ENCODE measurements around the gene CCDC144A. TPM values are rescaled to one million over a fixed set of nuclear protein-coding genes. Genes with fewer than 3 reads are reported as not detected.
"Not testable (repeated sequence)": the region's sequence is repeated elsewhere in the genome, so short reads cannot be mapped to it uniquely, and the experiment has no call there.

The CCDC144A gene
- polyA plus RNA-seq, 3 donors: 0.05 to 0.23 TPM; not detected in 1

- H3K9me3 Mint-ChIP-seq; intact Hi-C loops (cut with micrococcal nuclease); H3K4me1 Mint-ChIP-seq; H2AFZ ChIP-seq (ENCODE audit: insufficient read depth, low read depth, low read length, poor library complexity, severe bottlenecking); H3K4me1 ChIP-seq (ENCODE audit: control insufficient read depth in 1 of 2, insufficient read depth in 2 of 2, low read length in 2 of 2); H3K4me3 ChIP-seq (replicated peaks in 1 of 3; ENCODE audit: low read depth in 2 of 3, low read length in 3 of 3); H3K36me3 Mint-ChIP-seq; H3K9ac ChIP-seq (ENCODE audit: insufficient read depth, low read length, poor library complexity, severe bottlenecking); H3K9me3 ChIP-seq (replicated peaks in 1 of 2; ENCODE audit: control insufficient read depth in 1 of 2, insufficient read depth in 1 of 2, low read length in 2 of 2); H3K27me3 ChIP-seq (ENCODE audit: control insufficient read depth in 2 of 2, insufficient read depth in 2 of 2, low read length in 2 of 2); H3K4me3 Mint-ChIP-seq; H3K27ac Mint-ChIP-seq; H4K20me1 ChIP-seq (ENCODE audit: insufficient read depth, low read length); H3K79me2 ChIP-seq (ENCODE audit: insufficient read depth, low read length); DNase-seq; H3K4me2 ChIP-seq (replicated peaks; ENCODE audit: extremely low read depth, low read length, poor library complexity, severe bottlenecking); H3K27me3 Mint-ChIP-seq (ENCODE audit: low read depth in 3 of 3); H3K27ac ChIP-seq (ENCODE audit: low read depth in 1 of 2, low read length in 2 of 2); H3K36me3 ChIP-seq (replicated peaks in 1 of 2; ENCODE audit: control insufficient read depth in 1 of 2, insufficient read depth in 2 of 2, low read length in 2 of 2): not testable (repeated sequence)
- WGBS (ENCODE audit: insufficient coverage): no CpG with 5 or more reads among the region's 7 CpGs
These were observed 105.9 kb downstream of the CCDC144A start for GRCh38 chr17:16795894-16796293.

GRCh38 chr17:16804851-16805250, 114.8 kb downstream of the CCDC144A start:
- H4K20me1 ChIP-seq (ENCODE audit: insufficient read depth, low read length); H3K4me2 ChIP-seq (replicated peaks; ENCODE audit: extremely low read depth, low read length, poor library complexity, severe bottlenecking); H3K27me3 Mint-ChIP-seq (ENCODE audit: low read depth in 3 of 3); H3K4me3 Mint-ChIP-seq; H3K9me3 Mint-ChIP-seq; H2AFZ ChIP-seq (ENCODE audit: insufficient read depth, low read depth, low read length, poor library complexity, severe bottlenecking); H3K27ac ChIP-seq (ENCODE audit: low read depth in 1 of 2, low read length in 2 of 2); H3K9ac ChIP-seq (ENCODE audit: insufficient read depth, low read length, poor library complexity, severe bottlenecking); H3K27me3 ChIP-seq (ENCODE audit: control insufficient read depth in 2 of 2, insufficient read depth in 2 of 2, low read length in 2 of 2); DNase-seq; H3K4me3 ChIP-seq (replicated peaks in 1 of 3; ENCODE audit: low read depth in 2 of 3, low read length in 3 of 3); H3K9me3 ChIP-seq (replicated peaks in 1 of 2; ENCODE audit: control insufficient read depth in 1 of 2, insufficient read depth in 1 of 2, low read length in 2 of 2); intact Hi-C loops (cut with micrococcal nuclease); H3K4me1 Mint-ChIP-seq; H3K4me1 ChIP-seq (ENCODE audit: control insufficient read depth in 1 of 2, insufficient read depth in 2 of 2, low read length in 2 of 2); H3K36me3 Mint-ChIP-seq; H3K36me3 ChIP-seq (replicated peaks in 1 of 2; ENCODE audit: control insufficient read depth in 1 of 2, insufficient read depth in 2 of 2, low read length in 2 of 2); H3K79me2 ChIP-seq (ENCODE audit: insufficient read depth, low read length); H3K27ac Mint-ChIP-seq: not testable (repeated sequence)
- 100% methylated on average over 2 of the region's 5 CpGs for WGBS (ENCODE audit: insufficient coverage)

GRCh38 chr17:16806599-16806998, 116.6 kb downstream of the CCDC144A start:
- H3K79me2 ChIP-seq (ENCODE audit: insufficient read depth, low read length); H2AFZ ChIP-seq (ENCODE audit: insufficient read depth, low read depth, low read length, poor library complexity, severe bottlenecking); H3K27ac Mint-ChIP-seq; H3K36me3 ChIP-seq (replicated peaks in 1 of 2; ENCODE audit: control insufficient read depth in 1 of 2, insufficient read depth in 2 of 2, low read length in 2 of 2); H3K4me3 ChIP-seq (replicated peaks in 1 of 3; ENCODE audit: low read depth in 2 of 3, low read length in 3 of 3); H3K9me3 ChIP-seq (replicated peaks in 1 of 2; ENCODE audit: control insufficient read depth in 1 of 2, insufficient read depth in 1 of 2, low read length in 2 of 2); H3K4me1 Mint-ChIP-seq; H3K4me2 ChIP-seq (replicated peaks; ENCODE audit: extremely low read depth, low read length, poor library complexity, severe bottlenecking); H3K36me3 Mint-ChIP-seq; H3K27ac ChIP-seq (ENCODE audit: low read depth in 1 of 2, low read length in 2 of 2); DNase-seq; intact Hi-C loops (cut with micrococcal nuclease); H3K9ac ChIP-seq (ENCODE audit: insufficient read depth, low read length, poor library complexity, severe bottlenecking); H3K4me1 ChIP-seq (ENCODE audit: control insufficient read depth in 1 of 2, insufficient read depth in 2 of 2, low read length in 2 of 2); H3K27me3 Mint-ChIP-seq (ENCODE audit: low read depth in 3 of 3); H3K4me3 Mint-ChIP-seq; H3K9me3 Mint-ChIP-seq; H4K20me1 ChIP-seq (ENCODE audit: insufficient read depth, low read length); H3K27me3 ChIP-seq (ENCODE audit: control insufficient read depth in 2 of 2, insufficient read depth in 2 of 2, low read length in 2 of 2): not testable (repeated sequence)
- WGBS (ENCODE audit: insufficient coverage): no CpG with 5 or more reads among the region's 4 CpGs

GRCh38 chr17:16807620-16808019, 117.6 kb downstream of the CCDC144A start:
- not testable (repeated sequence) for H3K9me3 Mint-ChIP-seq, H3K4me1 Mint-ChIP-seq

More at GRCh38 chr17:16807620-16808019, 117.6 kb downstream of the CCDC144A start:
- H3K4me3 ChIP-seq (replicated peaks in 1 of 3; ENCODE audit: low read depth in 2 of 3, low read length in 3 of 3); H3K9ac ChIP-seq (ENCODE audit: insufficient read depth, low read length, poor library complexity, severe bottlenecking); H2AFZ ChIP-seq (ENCODE audit: insufficient read depth, low read depth, low read length, poor library complexity, severe bottlenecking); H3K27ac ChIP-seq (ENCODE audit: low read depth in 1 of 2, low read length in 2 of 2); H3K4me1 ChIP-seq (ENCODE audit: control insufficient read depth in 1 of 2, insufficient read depth in 2 of 2, low read length in 2 of 2); H3K36me3 ChIP-seq (replicated peaks in 1 of 2; ENCODE audit: control insufficient read depth in 1 of 2, insufficient read depth in 2 of 2, low read length in 2 of 2); H3K36me3 Mint-ChIP-seq; H3K27me3 ChIP-seq (ENCODE audit: control insufficient read depth in 2 of 2, insufficient read depth in 2 of 2, low read length in 2 of 2); H3K4me2 ChIP-seq (replicated peaks; ENCODE audit: extremely low read depth, low read length, poor library complexity, severe bottlenecking); intact Hi-C loops (cut with micrococcal nuclease); H3K27ac Mint-ChIP-seq; H3K9me3 ChIP-seq (replicated peaks in 1 of 2; ENCODE audit: control insufficient read depth in 1 of 2, insufficient read depth in 1 of 2, low read length in 2 of 2); H3K27me3 Mint-ChIP-seq (ENCODE audit: low read depth in 3 of 3); H4K20me1 ChIP-seq (ENCODE audit: insufficient read depth, low read length); DNase-seq; H3K79me2 ChIP-seq (ENCODE audit: insufficient read depth, low read length); H3K4me3 Mint-ChIP-seq: not testable (repeated sequence)
- no CpG with 5 or more reads among the region's 9 CpGs for WGBS (ENCODE audit: insufficient coverage)

Measured in CD14-positive monocyte (primary cell).